Stimulated activated CD4-positive, alpha-beta T cell treated with anti-CD3 and anti-CD28 coated beads, TNF-alpha, amount 100 ng/mL, for 4 hours (primary cell): Measurements from ENCODE around the gene ADAM21.
"Not testable (repeated sequence)": the region's sequence is repeated elsewhere in the genome, so short reads cannot be mapped to it uniquely, and the experiment has no call there.

Experiments used
- DNase-seq, 3 experiments: peaks; one replicate each; pipeline ENCODE4 v3.0.0-alpha.2; 2020; ENCODE audit warnings: low read depth in 3 of 3

The ADAM21 gene

GRCh38 chr14:70451874-70452273 lies at the start of gene ADAM21:
TSS of gene ADAM21 (plus strand) at chr14:70452174. CDS start at chr14:70457500, 5,326 bp downstream.
- no peak for DNase-seq

- DNase-seq = not testable (repeated sequence)
These were observed 48.6 kb upstream of the ADAM21 start for GRCh38 chr14:70403335-70403734.

GRCh38 chr14:70406216-70406615 lies 45.8 kb upstream of the ADAM21 start:
- DNase-seq = not testable (repeated sequence)

GRCh38 chr14:70407621-70408020 lies 44.4 kb upstream of the ADAM21 start:
- DNase-seq = no peak

GRCh38 chr14:70415788-70416187 lies 36.2 kb upstream of the ADAM21 start:
- no peak for DNase-seq

- no peak for DNase-seq
These were observed 35.6 kb upstream of the ADAM21 start for GRCh38 chr14:70416338-70416724.

- DNase-seq = peak; percentile 24 to 47 (median 44)
These were observed 35.1 kb upstream of the ADAM21 start, which contains the start of gene SYNJ2BP for GRCh38 chr14:70416725-70417349. TSS of gene SYNJ2BP (minus strand) at chr14:70417090. CDS start at chr14:70416963, 127 bp downstream.

- DNase-seq = not testable (repeated sequence)
These were observed 32.6 kb upstream of the ADAM21 start for GRCh38 chr14:70419270-70419931.

GRCh38 chr14:70422538-70422937 lies 29.4 kb upstream of the ADAM21 start:
- DNase-seq = no peak

GRCh38 chr14:70425354-70425753 lies 26.6 kb upstream of the ADAM21 start:
- no peak for DNase-seq

GRCh38 chr14:70426555-70426954 lies 25.4 kb upstream of the ADAM21 start:
- DNase-seq = not testable (repeated sequence)

- DNase-seq = no peak
These were observed 15.1 kb upstream of the ADAM21 start for GRCh38 chr14:70436867-70437266.

GRCh38 chr14:70441641-70442040 lies 10.3 kb upstream of the ADAM21 start:
- DNase-seq = no peak

GRCh38 chr14:70442750-70443149 lies 9.2 kb upstream of the ADAM21 start:
- no peak for DNase-seq

GRCh38 chr14:70448633-70449340 lies 3.2 kb upstream of the ADAM21 start:
- DNase-seq = no peak

- DNase-seq = no peak
These were observed 2.8 kb downstream of the ADAM21 start for GRCh38 chr14:70454731-70455130.

- DNase-seq = no peak
These were observed 16.8 kb downstream of the ADAM21 start for GRCh38 chr14:70468731-70469130.

- DNase-seq = not testable (repeated sequence)
These were observed 19.0 kb downstream of the ADAM21 start for GRCh38 chr14:70470863-70471563.

- no peak for DNase-seq
These were observed 20.5 kb downstream of the ADAM21 start for GRCh38 chr14:70472253-70473159.

GRCh38 chr14:70473825-70474224 lies 21.9 kb downstream of the ADAM21 start:
- no peak for DNase-seq

- DNase-seq = not testable (repeated sequence)
These were observed 23.5 kb downstream of the ADAM21 start for GRCh38 chr14:70475459-70475858.
